Measurements from ENCODE around the gene FCHO2. TPM values are rescaled to one million over a fixed set of nuclear protein-coding genes. Genes with fewer than 3 reads are reported as not detected.

The FCHO2 gene
- total RNA-seq, 1 donor from 2014 or later, result 48.0 TPM

DNA sequence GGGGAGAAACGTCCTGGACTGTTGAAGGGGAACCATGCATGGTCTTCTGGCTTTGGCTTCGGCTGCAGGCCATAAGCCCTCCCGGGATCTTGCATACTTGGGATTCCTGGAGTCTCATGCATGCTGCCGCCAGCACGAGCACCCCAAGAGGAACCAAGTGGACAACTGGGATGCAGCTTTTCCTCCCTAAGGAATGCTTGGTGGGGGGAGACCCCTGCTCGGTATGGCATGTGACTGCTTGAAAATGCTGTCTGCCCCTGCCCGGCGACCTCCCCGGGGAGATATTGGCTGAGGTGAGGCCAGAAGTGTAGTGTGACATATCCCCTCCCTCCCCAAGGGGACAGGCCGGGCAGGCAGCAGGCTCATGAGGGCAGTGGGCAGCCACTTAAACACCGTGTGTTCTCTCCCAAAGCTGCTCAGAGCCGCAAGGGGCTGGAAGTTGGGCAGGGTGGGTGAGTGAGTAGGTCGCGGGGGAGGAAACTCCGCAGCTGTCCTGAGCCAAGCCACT is 180.3 kb downstream of the FCHO2 start:
- Mint-ChIP-seq H3K4me3 (ENCODE audit: unreplicated experiment) (no peak overlapping the region), H3K9me3 (ENCODE audit: unreplicated experiment) (no peaks in the 10 kb centered on the region), H3K4me1 (ENCODE audit: unreplicated experiment) (peaks cover 44% of the 10 kb centered on the region), H3K36me3 (ENCODE audit: unreplicated experiment) (peaks cover 5% of the 10 kb centered on the region), H3K27ac (ENCODE audit: unreplicated experiment) (peak overlapping the region; percentile 80), H3K27me3 (ENCODE audit: unreplicated experiment) (no peaks in the 10 kb centered on the region)
- TF ChIP-seq, protein P1, sequence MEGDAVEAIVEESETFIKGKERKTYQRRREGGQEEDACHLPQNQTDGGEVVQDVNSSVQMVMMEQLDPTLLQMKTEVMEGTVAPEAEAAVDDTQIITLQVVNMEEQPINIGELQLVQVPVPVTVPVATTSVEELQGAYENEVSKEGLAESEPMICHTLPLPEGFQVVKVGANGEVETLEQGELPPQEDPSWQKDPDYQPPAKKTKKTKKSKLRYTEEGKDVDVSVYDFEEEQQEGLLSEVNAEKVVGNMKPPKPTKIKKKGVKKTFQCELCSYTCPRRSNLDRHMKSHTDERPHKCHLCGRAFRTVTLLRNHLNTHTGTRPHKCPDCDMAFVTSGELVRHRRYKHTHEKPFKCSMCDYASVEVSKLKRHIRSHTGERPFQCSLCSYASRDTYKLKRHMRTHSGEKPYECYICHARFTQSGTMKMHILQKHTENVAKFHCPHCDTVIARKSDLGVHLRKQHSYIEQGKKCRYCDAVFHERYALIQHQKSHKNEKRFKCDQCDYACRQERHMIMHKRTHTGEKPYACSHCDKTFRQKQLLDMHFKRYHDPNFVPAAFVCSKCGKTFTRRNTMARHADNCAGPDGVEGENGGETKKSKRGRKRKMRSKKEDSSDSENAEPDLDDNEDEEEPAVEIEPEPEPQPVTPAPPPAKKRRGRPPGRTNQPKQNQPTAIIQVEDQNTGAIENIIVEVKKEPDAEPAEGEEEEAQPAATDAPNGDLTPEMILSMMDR (IDR thresholded peaks at IDR 0.05), result no peak
- DNase-seq (ENCODE audit: extremely low spot score, unreplicated experiment), result no peak

DNA sequence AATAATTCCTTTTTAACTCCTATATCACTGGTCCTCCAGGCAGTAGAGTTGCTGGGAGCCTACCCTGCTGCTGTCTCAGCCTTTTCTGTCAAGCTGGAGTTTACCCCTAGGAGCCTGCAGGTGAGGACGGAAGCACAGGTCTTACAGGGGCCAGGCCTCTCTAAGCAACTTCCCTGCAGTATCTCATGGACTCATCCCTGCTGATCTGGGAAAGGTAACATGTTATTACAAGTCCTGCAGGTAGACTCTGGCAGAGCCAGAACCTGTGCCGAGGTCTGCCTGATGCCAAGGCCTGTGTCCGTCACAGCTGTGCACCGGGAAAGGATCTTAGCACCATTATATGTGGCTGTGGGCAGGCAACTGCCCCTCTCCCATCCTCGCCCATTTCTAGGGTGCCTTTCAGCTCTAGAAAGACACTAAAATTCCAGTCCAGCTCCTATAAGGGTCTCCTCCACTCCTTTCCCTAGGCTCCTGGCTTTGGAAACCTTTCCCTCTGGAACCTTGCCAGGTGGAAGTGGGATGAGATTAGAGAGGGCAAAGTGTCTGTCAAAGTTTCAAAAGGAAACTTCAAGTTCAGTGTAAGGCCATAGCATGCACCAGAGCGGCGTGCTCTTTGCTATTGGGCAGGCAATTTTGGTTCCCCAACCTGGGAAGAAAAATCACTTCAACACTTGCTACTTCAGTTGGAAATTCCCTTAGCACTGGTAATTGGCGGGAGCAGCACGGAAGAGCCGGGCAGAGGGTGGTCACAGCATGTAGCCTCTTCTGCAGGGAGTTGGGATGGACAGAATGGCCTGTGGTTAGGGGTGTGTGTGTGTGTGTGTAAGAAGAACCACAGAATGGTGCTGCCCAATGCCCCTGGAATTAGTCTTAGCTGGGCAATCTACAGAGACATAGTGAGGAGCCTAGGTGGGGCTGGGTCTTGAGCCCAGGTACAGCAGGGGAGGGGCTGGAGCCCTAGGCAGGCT is 182.0 kb downstream of the FCHO2 start:
- no peak overlapping the region for H3K27ac Mint-ChIP-seq (ENCODE audit: unreplicated experiment)
- H3K27me3 Mint-ChIP-seq (ENCODE audit: unreplicated experiment), result no peaks in the 10 kb centered on the region
- no peaks in the 10 kb centered on the region for H3K36me3 Mint-ChIP-seq (ENCODE audit: unreplicated experiment)
- DNase-seq (ENCODE audit: extremely low spot score, unreplicated experiment), result no peak
- TF ChIP-seq, protein P1 (IDR thresholded peaks at IDR 0.05), result no peak
- H3K4me3 Mint-ChIP-seq (ENCODE audit: unreplicated experiment), result no peak overlapping the region
- peaks cover 44% of the 10 kb centered on the region for H3K4me1 Mint-ChIP-seq (ENCODE audit: unreplicated experiment)
- no peaks in the 10 kb centered on the region for H3K9me3 Mint-ChIP-seq (ENCODE audit: unreplicated experiment)

DNA sequence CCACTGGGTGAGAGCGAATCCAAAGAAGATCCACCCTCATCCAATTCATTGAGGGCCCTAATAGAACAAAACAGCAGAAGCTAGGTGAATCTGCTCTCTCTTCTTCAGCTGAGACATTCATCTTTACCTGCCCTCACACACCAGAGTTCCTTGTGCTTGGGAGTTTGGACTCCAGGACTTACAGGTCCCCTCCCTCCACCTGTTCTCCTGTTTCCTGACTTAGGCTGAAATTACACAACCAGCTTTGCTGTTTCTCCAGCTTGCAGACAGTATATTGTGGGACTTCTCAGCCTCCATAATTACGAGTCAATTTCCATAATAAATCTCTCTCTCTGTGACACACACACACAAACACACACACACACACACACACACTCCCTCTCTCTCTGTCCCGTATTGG is 183.6 kb downstream of the FCHO2 start:
- TF ChIP-seq, protein P1 (IDR thresholded peaks at IDR 0.05), result no peak
- Mint-ChIP-seq H3K4me1 (ENCODE audit: unreplicated experiment) (peaks cover 40% of the 10 kb centered on the region), H3K36me3 (ENCODE audit: unreplicated experiment) (no peaks in the 10 kb centered on the region), H3K9me3 (ENCODE audit: unreplicated experiment) (no peaks in the 10 kb centered on the region), H3K4me3 (ENCODE audit: unreplicated experiment) (no peak overlapping the region), H3K27ac (ENCODE audit: unreplicated experiment) (peak overlapping the region; percentile 23), H3K27me3 (ENCODE audit: unreplicated experiment) (no peaks in the 10 kb centered on the region)
- DNase-seq (ENCODE audit: extremely low spot score, unreplicated experiment), result no peak

Other genes starting within 250 kb of the FCHO2 start
- gene TNPO1, start 139.4 kb upstream of the FCHO2 start, total RNA-seq, result 141 and 160 TPM in 2 replicates
- gene TMEM171, start 164.5 kb downstream of the FCHO2 start, total RNA-seq, result 31.8 and 38.1 TPM in 2 replicates
- not detected in 2 replicates for gene TMEM174, start 217.2 kb downstream of the FCHO2 start, total RNA-seq

Measured in osteocyte (in vitro differentiated cells).